Kidney (tissue), 14 donors: Measurements from ENCODE around the gene ACVR1. TPM values are rescaled to one million over a fixed set of nuclear protein-coding genes. Genes with fewer than 3 reads are reported as not detected.

ENCODE experiments used
- DNase-seq, 5 donors: peaks; one replicate each; pipeline ENCODE4 v3.0.0-alpha.2; 2013 to 2020
- FAIRE-seq: peaks from 2 replicates; lab custom pipeline; 2012; peaks lifted over from hg19 to GRCh38; lab: Jason Lieb, UNC
- H3K27ac ChIP-seq, 2 donors: one replicate each; pipeline ENCODE4 v1.7.0; 2013; ENCODE audit warnings: low read depth in 2 of 2, low read length in 2 of 2, inconsistent platforms in 1 of 2
- H3K27me3 ChIP-seq: one replicate; pipeline ENCODE4 v1.7.1; 2013; ENCODE audit warnings: low read length, inconsistent platforms; ENCODE audit not compliant: control insufficient read depth, insufficient read depth
- H3K36me3 ChIP-seq, 3 donors: one replicate each; pipeline versions ENCODE4 v1.7.0 to v1.7.1; 2013; ENCODE audit warnings: low read length in 3 of 3, control low read depth in 1 of 3, inconsistent platforms in 1 of 3; ENCODE audit not compliant: insufficient read depth in 3 of 3, control insufficient read depth in 2 of 3
- H3K4me1 ChIP-seq, 3 donors: one replicate each; pipeline versions ENCODE4 v1.7.0 to v1.7.1; 2013; ENCODE audit warnings: low read length in 3 of 3, inconsistent platforms in 1 of 3, low read depth in 1 of 3; ENCODE audit not compliant: control insufficient read depth in 2 of 3, insufficient read depth in 2 of 3
- H3K4me3 ChIP-seq, 3 donors: one replicate each; pipeline versions ENCODE4 v1.7.0 to v1.8.1; 2013; ENCODE audit warnings: low read length in 3 of 3, control low read depth in 1 of 3, inconsistent platforms in 1 of 3
- H3K9ac ChIP-seq, 3 donors: one replicate each; pipeline versions ENCODE4 v1.7.0 to v1.7.1; 2013; ENCODE audit warnings: low read length in 3 of 3, control low read depth in 1 of 3, inconsistent platforms in 1 of 3
- H3K9me3 ChIP-seq, 3 donors: one replicate each; pipeline versions ENCODE4 v1.7.0 to v1.7.1; 2013; ENCODE audit warnings: low read length in 3 of 3, control low read depth in 1 of 3, inconsistent platforms in 1 of 3; ENCODE audit not compliant: control insufficient read depth in 2 of 3, insufficient read depth in 1 of 3
- CTCF ChIP-seq: IDR thresholded peaks from 3 replicates; pipeline ENCODE4 v1.5.1; 2012; ENCODE audit warnings: mild to moderate bottlenecking, moderate library complexity, borderline replicate concordance; ENCODE audit not compliant: insufficient read depth; ENCODE audit errors: extremely low read depth
- intact Hi-C: fragments of 100-400 bp; cut with DNase I; formaldehyde crosslinking; loops from one replicate; pipeline ENCODE4 v1.11.1; 2022
- polyA plus RNA-seq: library from polyadenylated mRNA; stranded (reverse); fragments of 350-450 nt; fragmentation: Illumina TruSeq; extraction: RNeasy Lipid Tissue Mini Kit (QIAGEN cat#74804); gene quantifications from one replicate; pipeline ENCODE4 v1.2.3, GENCODE V29; 2014; ENCODE audit warnings: low read depth, low replicate concordance; ENCODE audit not compliant: insufficient read depth
- total RNA-seq: library from RNA; stranded (reverse); fragmentation: NEBNext Ultra II Directional; extraction: Animal tissue kit (Norgen Biotek cat#: 25700); gene quantifications from one replicate; pipeline ENCODE4 v1.2.1, GENCODE V29; 2021
- donor health status: control.
- donor health status: control.
- donor health status: control.
- donor health status: control.
- donor health status: control.
- donor health status: DM: yes; HTN: yes; CAD: no.
- donor health status: Normal renal cell carcinoma (clear cell type).

Gene ACVR1
- total and polyA plus RNA-seq, 2 donors from 2014 or later, result 16.3 to 38.3 TPM

GRCh38 chr2:157894694-157895435, 18.7 kb upstream of the ACVR1 start:
- intact Hi-C loops, result no loop called here
- Histone ChIP-seq H3K27ac (no peak overlapping the region), H3K4me1 (no peaks in the 10 kb centered on the region), H3K36me3 (no peaks in the 10 kb centered on the region), H3K9ac (no peak overlapping the region), H3K27me3 (no peaks in the 10 kb centered on the region), H3K9me3 (no peaks in the 10 kb centered on the region), H3K4me3 (no peak overlapping the region)
- DNase-seq (peak in 2 of 5 donors; percentile 36 to 43), FAIRE-seq (no peak)
- no peak for TF ChIP-seq CTCF

- no peak for DNase-seq
- intact Hi-C loops, result no loop called here
- Histone ChIP-seq H3K4me3 (no peak overlapping the region), H3K27me3 (no peaks in the 10 kb centered on the region), H3K36me3 (no peaks in the 10 kb centered on the region), H3K4me1 (no peaks in the 10 kb centered on the region), H3K9me3 (no peaks in the 10 kb centered on the region), H3K27ac (no peak overlapping the region), H3K9ac (no peak overlapping the region)
- FAIRE-seq, result no peak
- TF ChIP-seq CTCF, result no peak
These were observed 17.5 kb upstream of the ACVR1 start for GRCh38 chr2:157893611-157894010.

- FAIRE-seq, result no peak
These were observed 15.5 kb upstream of the ACVR1 start for GRCh38 chr2:157891643-157892041.

More at GRCh38 chr2:157891643-157892041, 15.5 kb upstream of the ACVR1 start:
- Histone ChIP-seq H3K36me3 (no peaks in the 10 kb centered on the region), H3K4me3 (no peak overlapping the region), H3K9me3 (no peaks in the 10 kb centered on the region), H3K4me1 (no peaks in the 10 kb centered on the region), H3K27me3 (no peaks in the 10 kb centered on the region), H3K9ac (no peak overlapping the region), H3K27ac (no peak overlapping the region)
- no peak for TF ChIP-seq CTCF
- DNase-seq, result peak in 3 of 5 donors; percentile 15 to 57 (median 32)
- intact Hi-C loops, result no loop called here
